ENCODE data around the gene MKNK1.

MKNK1 gene

GRCh38 chr1:46645815-46646214, 41.7 kb upstream of the MKNK1 start:
- POLR2A ChIA-PET = no interaction called here

GRCh38 chr1:46643368-46643775, 39.3 kb upstream of the MKNK1 start:
- no peak overlapping the region for H3K27ac ChIP-seq (ENCODE audit: extremely low read depth, low read depth, low read length)
- CTCF ChIA-PET = interaction anchor here (0.8 kb wide), 1 partner anchor 39 kb away, joined by 3 read pairs; the partner anchor contains the start of gene MKNK1
- H3K9me3 ChIP-seq (ENCODE audit: control insufficient read depth, insufficient read depth, low read depth, low read length) = no peaks in the 10 kb centered on the region
- no peak overlapping the region for H3K4me3 ChIP-seq (ENCODE audit: low read depth, low read length)
- POLR2A ChIA-PET = interaction anchor here (0.5 to 1.8 kb wide), 3 partner anchors 35 to 374 kb away, joined by 3 to 7 read pairs (median 3); partner anchors contain the start of gene MKNK1
- H3K4me1 ChIP-seq (ENCODE audit: control insufficient read depth, insufficient read depth, low read length) = peaks cover 5% of the 10 kb centered on the region
- peaks cover 3 to 60% of the 10 kb centered on the region in 2 experiments; a peak in 2 of 3 replicates for H3K36me3 ChIP-seq (ENCODE audit: control insufficient read depth in 2 of 2, insufficient read depth in 1 of 2, low read length in 2 of 2)
- TF ChIP-seq ZSCAN30 (tag by site-specific recombination; IDR thresholded peaks at IDR 0.05) = peak; percentile 84; the same call in 1 of the 2 replicates
- peak; percentile 98 for TF ChIP-seq ZFP69B (tag by site-specific recombination; IDR thresholded peaks at IDR 0.05)
- TF ChIP-seq ZNF792 (tag by site-specific recombination; IDR thresholded peaks at IDR 0.05) = peak; percentile 96
- TF ChIP-seq ZNF416 (tag by site-specific recombination; IDR thresholded peaks at IDR 0.05) = 0 out of 2 replicates have a peak, but pooled peaks have one; percentile 58
- TF ChIP-seq KLF7 (tag by site-specific recombination; IDR thresholded peaks at IDR 0.05; ENCODE audit: borderline replicate concordance) = peak; percentile 15; the same call in 1 of the 2 replicates
- no peak for TF ChIP-seq SETDB1 (IDR thresholded peaks at IDR 0.05; ENCODE audit: insufficient read length, low read length)
- TF ChIP-seq TSHZ1 (tag by site-specific recombination; IDR thresholded peaks at IDR 0.05; ENCODE audit: borderline replicate concordance) = peak; percentile 97
- TF ChIP-seq ZNF449 (tag by site-specific recombination; IDR thresholded peaks at IDR 0.05) = peak; percentile 23; the same call in 1 of the 2 replicates
- TF ChIP-seq REST (tag by site-specific recombination; IDR thresholded peaks at IDR 0.05) = no peak
- TF ChIP-seq ZNF768 (tag by site-specific recombination; IDR thresholded peaks at IDR 0.05) = 0 out of 2 replicates have a peak, but pooled peaks have one; percentile 3
- no peak for TF ChIP-seq HOXD13 (CRISPR knock-in tag; IDR thresholded peaks at IDR 0.05; ENCODE audit: borderline replicate concordance)
- no peak for TF ChIP-seq ZNF138 (tag by site-specific recombination; IDR thresholded peaks at IDR 0.05; ENCODE audit: borderline replicate concordance)
- 0 out of 2 replicates have a peak, but pooled peaks have one; percentile 42 for TF ChIP-seq ZNF324 (tag by site-specific recombination; IDR thresholded peaks at IDR 0.05)
- peak; percentile 90 for TF ChIP-seq ZNF600 (tag by site-specific recombination; IDR thresholded peaks at IDR 0.05)
- peak; percentile 99 for TF ChIP-seq ZNF692 (tag by site-specific recombination; IDR thresholded peaks at IDR 0.05)
- TF ChIP-seq ZNF146 (tag by site-specific recombination; IDR thresholded peaks at IDR 0.05) = 0 out of 2 replicates have a peak, but pooled peaks have one; percentile 6
- TF ChIP-seq ZNF394 (tag by site-specific recombination; IDR thresholded peaks at IDR 0.05; ENCODE audit: borderline replicate concordance) = peak; percentile 22; the same call in 1 of the 2 replicates

More at GRCh38 chr1:46645815-46646214, 41.7 kb upstream of the MKNK1 start:
- Histone ChIP-seq H3K4me1 (ENCODE audit: control insufficient read depth, insufficient read depth, low read length) (peaks cover 5% of the 10 kb centered on the region), H3K4me3 (ENCODE audit: low read depth, low read length) (no peak overlapping the region), H3K36me3 (ENCODE audit: control insufficient read depth in 2 of 2, insufficient read depth in 1 of 2, low read length in 2 of 2) (peaks cover 20 to 71% of the 10 kb centered on the region in 2 experiments), H3K27ac (ENCODE audit: extremely low read depth, low read depth, low read length) (no peak overlapping the region), H3K9me3 (ENCODE audit: control insufficient read depth, insufficient read depth, low read depth, low read length) (no peaks in the 10 kb centered on the region)
- TF ChIP-seq ZNF280C (tag by site-specific recombination; IDR thresholded peaks at IDR 0.05) = no peak
- no peak for TF ChIP-seq ZNF214 (tag by site-specific recombination; IDR thresholded peaks at IDR 0.05; ENCODE audit: borderline replicate concordance)
- TF ChIP-seq ZNF664 (tag by site-specific recombination; IDR thresholded peaks at IDR 0.05) = no peak
- peak; percentile 96 for TF ChIP-seq ZNF121 (tag by site-specific recombination; IDR thresholded peaks at IDR 0.05)
- CTCF ChIA-PET = interaction anchor here (0.6 kb wide), 1 partner anchor 101 kb away, joined by 3 read pairs; no protein-coding TSS in a partner anchor

Data from HEK293 (cell line).